Liver (tissue), 3 donors: ENCODE measurements around the gene RRN3.
"Not testable (repeated sequence)": the region's sequence is repeated elsewhere in the genome, so short reads cannot be mapped to it uniquely, and the experiment has no call there.

ENCODE experiments used
- FOXA2 ChIP-seq: IDR thresholded peaks from 2 replicates; pipeline ENCODE4 v1.6.1; 2016; ENCODE audit warnings: antibody characterized with exemption
- NR2F2 ChIP-seq: IDR thresholded peaks from 2 replicates; pipeline ENCODE4 v1.6.1; 2016; ENCODE audit warnings: antibody characterized with exemption
- TAF1 ChIP-seq: conservative IDR thresholded peaks from 2 replicates; pipeline ENCODE4 v1.6.1; 2016; ENCODE audit warnings: antibody characterized with exemption, mild to moderate bottlenecking
- YY1 ChIP-seq: IDR thresholded peaks from 2 replicates; pipeline ENCODE4 v1.6.1; 2016; ENCODE audit warnings: antibody characterized with exemption, mild to moderate bottlenecking
- TF ChIP-seq, protein P1 (sequence below): fragments of 150-350 bp; IDR thresholded peaks from 2 replicates; pipeline ENCODE4 v1.5.1; 2017; ENCODE audit warnings: improper control_type of control experiment, low read depth, low read length; ENCODE audit not compliant: missing input control
- donor health status: healthy.
- donor health status: healthy.

DNA sequence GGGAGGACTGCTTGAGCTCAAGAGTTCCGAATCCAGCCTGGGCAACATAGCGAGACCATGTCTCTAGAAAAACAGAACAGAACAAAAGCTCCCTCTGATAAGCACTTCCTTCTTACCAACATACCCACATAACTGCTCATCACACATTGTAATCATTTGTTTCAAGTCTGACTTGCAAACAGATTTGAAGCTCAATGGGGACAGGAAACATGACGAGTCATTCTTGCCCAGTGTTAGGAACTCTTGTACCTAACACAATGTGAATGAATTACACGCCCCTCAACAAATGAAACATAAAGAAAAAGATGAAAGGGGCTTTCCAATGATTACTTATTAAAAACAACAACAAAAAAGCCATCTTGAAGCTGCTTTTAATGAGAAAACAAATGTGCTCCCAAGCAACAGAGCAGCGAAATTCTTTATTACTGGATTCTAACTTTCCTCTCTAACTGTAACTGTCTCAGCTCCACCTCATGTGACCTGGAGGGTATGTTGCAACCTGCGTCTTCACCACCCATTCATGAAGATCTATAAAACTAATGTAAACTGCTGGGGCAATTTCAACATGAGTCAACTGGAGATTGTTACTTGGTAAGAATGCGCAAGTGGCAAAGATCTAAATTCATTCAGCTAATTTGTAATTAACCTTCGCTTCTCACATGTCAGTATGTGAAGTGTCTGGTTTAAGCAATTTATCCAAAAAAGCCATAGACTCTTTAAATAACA is 31.8 kb downstream of the RRN3 start:
- TF ChIP-seq NR2F2, YY1, FOXA2, TAF1: not testable (repeated sequence)
- TF ChIP-seq, protein P1, sequence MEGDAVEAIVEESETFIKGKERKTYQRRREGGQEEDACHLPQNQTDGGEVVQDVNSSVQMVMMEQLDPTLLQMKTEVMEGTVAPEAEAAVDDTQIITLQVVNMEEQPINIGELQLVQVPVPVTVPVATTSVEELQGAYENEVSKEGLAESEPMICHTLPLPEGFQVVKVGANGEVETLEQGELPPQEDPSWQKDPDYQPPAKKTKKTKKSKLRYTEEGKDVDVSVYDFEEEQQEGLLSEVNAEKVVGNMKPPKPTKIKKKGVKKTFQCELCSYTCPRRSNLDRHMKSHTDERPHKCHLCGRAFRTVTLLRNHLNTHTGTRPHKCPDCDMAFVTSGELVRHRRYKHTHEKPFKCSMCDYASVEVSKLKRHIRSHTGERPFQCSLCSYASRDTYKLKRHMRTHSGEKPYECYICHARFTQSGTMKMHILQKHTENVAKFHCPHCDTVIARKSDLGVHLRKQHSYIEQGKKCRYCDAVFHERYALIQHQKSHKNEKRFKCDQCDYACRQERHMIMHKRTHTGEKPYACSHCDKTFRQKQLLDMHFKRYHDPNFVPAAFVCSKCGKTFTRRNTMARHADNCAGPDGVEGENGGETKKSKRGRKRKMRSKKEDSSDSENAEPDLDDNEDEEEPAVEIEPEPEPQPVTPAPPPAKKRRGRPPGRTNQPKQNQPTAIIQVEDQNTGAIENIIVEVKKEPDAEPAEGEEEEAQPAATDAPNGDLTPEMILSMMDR = not testable (repeated sequence)
